ENCODE data around the gene HMGXB4.

- TF ChIP-seq, protein P1, sequence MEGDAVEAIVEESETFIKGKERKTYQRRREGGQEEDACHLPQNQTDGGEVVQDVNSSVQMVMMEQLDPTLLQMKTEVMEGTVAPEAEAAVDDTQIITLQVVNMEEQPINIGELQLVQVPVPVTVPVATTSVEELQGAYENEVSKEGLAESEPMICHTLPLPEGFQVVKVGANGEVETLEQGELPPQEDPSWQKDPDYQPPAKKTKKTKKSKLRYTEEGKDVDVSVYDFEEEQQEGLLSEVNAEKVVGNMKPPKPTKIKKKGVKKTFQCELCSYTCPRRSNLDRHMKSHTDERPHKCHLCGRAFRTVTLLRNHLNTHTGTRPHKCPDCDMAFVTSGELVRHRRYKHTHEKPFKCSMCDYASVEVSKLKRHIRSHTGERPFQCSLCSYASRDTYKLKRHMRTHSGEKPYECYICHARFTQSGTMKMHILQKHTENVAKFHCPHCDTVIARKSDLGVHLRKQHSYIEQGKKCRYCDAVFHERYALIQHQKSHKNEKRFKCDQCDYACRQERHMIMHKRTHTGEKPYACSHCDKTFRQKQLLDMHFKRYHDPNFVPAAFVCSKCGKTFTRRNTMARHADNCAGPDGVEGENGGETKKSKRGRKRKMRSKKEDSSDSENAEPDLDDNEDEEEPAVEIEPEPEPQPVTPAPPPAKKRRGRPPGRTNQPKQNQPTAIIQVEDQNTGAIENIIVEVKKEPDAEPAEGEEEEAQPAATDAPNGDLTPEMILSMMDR (IDR thresholded peaks at IDR 0.05; ENCODE audit: insufficient read depth, low read length, poor library complexity, severe bottlenecking) = no peak
- TF ChIP-seq EZH2phosphoT487 (conservative IDR thresholded peaks at IDR 0.05; ENCODE audit: low read length) = no peak
These were observed 65.6 kb downstream of the HMGXB4 start for GRCh38 chr22:35322893-35323292.
